Measurements from ENCODE around the gene PRICKLE2.

The PRICKLE2 gene

DNA sequence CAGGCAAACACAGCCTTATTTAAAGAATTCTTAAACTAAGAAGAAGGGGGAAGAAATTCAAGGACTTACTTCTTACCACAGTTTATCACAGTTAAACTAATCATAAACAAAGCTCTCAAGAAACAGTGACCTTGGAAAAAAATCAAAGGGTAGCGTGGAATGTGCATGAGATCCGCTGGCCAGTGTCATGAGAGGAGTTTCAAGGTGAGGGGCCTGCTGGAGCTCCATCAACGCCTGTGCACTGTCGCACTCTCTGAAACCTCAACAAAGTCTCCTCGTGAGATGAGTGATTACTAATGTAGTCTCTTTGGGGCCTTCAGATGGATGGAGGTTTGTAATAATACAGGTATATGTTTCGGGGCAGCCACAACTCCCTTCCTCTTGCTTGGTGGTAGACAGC lies 28.4 kb upstream of the PRICKLE2 start:
- DNase-seq (ENCODE audit: low read depth), result no peak

DNA sequence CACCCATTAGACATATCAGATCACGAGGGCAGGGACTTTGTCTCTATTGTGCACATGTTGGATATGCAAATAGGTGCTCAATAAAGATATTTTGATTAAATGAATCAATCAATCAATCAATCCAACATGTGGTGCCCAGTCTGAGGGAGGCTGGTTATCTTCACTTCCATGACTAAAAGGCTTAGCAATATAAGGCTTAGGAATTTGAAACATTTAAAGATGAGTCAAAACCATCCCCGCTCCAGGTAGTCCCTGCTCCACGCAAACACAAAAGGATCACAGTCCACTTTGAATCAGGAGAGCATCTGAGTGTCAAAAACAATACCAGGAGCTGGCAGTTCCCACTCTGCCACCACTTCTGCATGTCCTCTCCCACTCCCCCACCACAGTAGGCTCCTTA lies 25.8 kb upstream of the PRICKLE2 start:
- no peak for DNase-seq (ENCODE audit: low read depth)

DNA sequence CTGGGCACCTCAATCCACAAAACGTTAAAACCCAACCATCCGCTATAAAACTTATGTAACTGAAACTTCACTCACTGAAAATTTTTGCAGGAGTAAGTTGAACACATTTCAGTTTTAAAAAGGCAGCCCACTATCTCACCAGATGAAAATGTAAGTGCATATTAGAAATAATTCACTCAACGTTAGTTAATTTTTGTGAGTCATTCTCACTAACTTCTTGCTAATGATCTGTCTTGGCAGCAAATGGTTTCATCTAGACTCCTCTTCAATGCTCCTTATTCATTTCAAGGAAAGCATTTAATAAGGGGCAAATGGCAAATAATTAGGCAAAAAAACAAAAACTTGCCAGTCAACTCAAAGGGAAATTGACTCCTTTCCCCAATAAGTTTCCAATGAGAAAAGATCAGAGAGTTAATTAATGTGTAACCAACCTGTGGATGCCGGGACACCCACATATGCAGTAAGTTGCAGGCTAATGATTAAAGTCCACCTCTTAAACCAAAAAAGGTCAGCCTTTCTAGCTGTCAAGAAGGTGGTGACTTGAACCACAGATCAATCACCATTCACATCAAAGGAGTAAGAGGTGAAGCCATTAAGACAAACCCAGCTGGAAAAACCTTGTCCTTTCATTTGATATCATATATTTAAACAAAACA lies 22.9 kb upstream of the PRICKLE2 start:
- no peak for DNase-seq (ENCODE audit: low read depth)

DNA sequence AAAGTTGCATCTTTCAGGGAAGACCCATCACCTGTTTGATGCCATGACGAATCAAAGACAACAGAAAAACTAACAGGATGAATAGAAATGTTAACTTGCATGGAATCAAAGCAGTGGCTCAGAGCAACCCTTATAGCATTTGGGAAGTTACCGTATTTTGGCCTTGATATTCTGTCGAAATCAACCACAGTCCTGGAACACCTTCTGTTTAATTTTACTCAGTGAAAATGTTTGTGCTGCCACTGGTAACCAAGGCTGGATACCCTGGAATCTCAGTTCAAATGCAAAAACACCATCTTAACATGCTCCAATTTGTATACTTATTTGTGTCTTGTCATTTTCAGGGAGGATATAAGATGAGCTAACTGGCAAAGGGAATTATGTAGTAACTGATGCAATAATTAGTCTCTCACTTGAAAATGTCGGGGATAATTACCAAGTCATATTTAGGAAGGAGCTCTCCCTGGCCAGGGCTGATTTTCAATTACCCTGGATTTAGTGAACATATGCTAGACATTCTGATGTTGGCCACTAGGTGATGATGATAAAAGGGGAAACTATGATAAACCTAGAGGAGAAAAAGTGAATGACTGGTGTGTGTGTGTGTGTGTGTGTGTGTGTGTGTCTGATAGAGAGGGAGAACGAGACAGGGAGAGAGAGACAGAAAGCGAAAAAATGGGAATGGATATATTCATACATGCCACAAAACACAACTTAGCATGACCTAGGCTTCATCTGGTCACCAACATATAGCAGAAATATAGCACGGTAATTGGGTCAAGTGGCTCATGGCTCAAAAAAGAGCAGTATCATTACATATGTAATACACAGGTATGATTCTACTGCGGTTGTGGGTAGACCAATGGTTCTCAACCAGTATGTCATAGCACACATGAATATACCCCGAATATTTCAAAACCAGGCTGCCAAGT lies 19.0 kb upstream of the PRICKLE2 start:
- DNase-seq (ENCODE audit: low read depth), result no peak

DNA sequence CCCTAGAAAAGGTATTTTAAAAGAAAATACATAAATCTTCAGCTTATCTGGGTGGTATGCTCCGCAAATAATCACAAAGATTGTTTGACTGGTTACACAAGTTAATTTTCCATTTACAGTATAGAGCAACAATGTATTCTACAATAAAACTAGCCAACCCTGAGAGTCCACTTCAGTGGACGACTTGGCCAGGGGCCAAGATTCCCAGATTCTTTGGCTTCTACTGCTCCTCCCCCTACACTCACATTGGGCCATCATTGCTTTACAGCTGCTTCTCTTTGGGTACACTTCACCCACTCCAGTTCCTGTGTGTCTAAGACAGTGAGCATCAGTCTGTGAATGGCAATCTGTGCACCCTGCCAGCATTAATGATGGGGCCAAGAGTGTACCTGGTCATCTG lies 17.2 kb upstream of the PRICKLE2 start:
- no peak for DNase-seq (ENCODE audit: low read depth)

DNA sequence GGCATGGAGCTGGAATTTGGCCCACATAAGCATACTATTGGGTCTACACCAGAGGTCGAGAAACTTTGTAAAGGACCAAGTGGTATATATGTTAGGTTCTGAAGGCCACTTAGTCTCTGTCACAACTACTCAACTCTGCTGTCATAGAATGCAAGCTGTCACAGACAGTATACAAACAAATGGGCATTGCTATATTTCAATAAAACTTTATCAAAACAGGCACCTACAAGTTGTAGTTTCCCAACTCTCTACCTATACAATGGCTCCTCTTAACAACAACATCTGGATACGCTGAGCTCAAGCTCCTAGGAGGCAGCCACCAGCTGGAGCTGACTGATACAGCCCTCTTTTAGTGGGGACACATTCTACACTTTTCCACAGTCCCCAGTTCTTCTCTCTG lies 15.7 kb upstream of the PRICKLE2 start:
- no peak for DNase-seq (ENCODE audit: low read depth)

DNA sequence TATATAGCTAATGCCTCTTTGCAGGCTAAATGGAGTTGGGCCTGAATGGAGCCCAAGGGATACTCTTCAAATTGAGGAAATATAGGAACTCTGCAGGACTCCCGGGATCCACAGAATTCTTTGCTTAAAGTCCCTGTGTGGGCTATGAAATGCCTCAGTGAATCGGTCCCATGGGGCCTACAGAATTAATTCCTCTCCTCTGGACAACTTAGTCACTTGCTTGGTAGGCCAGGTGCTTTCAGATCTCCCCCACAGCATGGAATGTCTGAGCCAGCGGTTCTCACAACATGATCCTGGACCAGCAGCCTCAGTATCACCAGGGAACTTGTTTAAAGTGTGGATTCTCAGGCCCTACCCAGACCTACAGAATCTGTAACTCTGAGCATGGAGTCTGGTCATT lies 15.1 kb upstream of the PRICKLE2 start:
- no peak for DNase-seq (ENCODE audit: low read depth)

DNA sequence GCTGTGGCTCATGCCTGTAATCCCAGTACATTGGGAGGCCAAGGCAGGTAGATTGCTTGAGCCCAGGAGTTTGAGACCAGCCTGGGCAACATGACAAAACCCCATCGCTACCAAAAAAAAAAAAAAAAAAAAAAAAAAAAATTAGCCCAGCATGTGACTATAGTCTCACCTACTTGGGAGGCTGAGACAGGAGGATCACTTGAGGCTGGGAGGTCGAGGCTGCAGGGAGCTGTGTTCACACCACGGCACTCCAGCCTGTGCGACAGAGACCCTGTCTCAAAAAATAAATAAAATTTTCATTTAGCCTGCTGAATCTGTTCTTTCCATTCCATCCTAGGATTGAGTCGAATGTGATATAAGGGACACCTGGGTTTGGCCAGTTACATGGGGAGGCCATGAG lies 14.6 kb upstream of the PRICKLE2 start:
- DNase-seq (ENCODE audit: low read depth), result no peak

DNA sequence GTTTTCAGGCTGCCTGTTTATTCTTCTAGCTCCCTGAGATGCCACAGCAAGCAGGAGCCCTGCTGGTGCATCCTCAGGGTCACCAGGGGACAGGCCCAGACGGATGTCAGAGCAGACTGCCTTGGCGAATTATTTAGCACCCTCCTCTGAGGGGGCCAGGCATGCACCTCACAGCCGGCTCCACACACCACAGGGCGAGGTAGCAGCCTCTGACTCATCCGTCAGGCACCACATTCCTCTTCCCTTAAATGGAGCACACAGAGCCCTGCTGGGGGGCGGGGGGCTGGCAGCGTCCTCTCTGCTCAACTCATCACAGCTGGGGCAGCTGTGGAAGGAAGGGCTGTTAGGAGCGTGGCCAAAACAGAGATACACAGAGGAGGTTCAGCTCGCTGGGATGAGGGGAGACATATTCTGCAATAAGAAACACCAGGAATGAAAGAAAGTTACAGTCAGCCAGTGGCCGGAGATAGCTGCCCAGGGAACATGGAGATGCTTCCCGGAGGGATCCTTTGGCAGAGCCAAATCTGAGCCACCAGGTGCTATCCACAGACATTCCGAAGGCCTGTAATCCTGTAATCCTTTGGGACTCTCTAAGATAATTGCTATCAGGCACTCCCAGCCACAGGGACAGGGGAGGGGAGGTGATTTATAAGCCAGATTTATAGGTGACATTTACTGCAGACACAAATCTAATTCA lies 13.9 kb upstream of the PRICKLE2 start:
- no peak for DNase-seq (ENCODE audit: low read depth)

DNA sequence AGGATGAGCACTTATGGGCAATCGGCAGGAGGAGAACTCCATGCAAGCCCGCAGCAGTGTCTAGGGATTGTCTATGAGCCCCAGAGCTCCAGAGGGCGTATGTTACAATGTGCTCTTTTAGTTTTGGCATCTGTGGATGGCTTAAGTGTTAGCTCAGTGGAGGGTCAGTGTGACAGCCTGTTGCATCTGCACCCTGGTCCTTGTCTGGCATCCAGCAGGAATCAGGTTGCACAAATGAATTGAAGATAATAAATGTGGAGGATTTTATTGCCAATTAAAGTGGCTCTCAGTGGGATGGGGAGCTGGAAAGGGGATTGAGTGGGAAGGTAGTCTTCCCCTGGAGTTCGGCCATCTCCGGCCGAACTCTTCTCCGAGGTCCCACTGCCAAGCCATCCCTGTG lies 11.8 kb upstream of the PRICKLE2 start:
- DNase-seq (ENCODE audit: low read depth), result no peak

DNA sequence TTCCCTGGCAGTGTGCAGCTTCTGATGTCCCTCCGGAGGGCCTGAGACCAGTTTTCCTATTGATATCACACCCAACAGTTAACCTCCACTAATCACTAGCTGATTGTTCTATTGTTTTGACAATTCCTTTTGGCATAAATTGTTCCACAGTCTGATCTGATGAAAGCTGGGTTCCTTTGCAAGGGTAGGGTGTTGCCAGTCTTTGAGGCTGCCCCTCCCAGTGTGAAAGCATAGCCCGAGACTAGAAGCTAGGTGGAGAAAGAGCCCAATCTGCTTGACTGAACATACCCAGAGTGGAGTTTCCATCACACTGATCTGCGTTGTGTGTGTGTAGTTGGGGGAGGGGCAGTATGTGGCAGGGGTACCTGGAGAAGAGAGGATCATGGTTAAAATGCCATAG lies 10.3 kb upstream of the PRICKLE2 start:
- no peak for DNase-seq (ENCODE audit: low read depth)

DNA sequence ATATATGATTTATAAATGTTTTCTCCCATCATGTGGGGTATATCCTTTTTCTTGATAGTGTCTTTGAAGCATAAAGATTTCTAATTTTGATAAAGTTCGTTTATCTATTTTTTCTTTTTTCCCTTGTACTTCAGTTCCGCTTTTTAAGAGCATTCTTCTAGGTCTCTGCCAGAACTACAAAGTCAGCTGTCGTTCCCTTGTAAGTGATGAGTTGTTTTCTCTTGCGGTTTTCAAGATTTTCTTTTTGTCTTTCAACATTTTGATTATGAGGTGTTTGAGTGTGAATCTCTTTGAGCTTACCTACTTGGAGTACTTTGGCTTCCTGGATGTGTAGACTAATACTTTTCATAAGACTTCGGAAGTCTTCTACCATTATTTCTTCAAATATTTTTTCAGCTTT lies 9.3 kb upstream of the PRICKLE2 start:
- DNase-seq (ENCODE audit: low read depth), result no peak

DNA sequence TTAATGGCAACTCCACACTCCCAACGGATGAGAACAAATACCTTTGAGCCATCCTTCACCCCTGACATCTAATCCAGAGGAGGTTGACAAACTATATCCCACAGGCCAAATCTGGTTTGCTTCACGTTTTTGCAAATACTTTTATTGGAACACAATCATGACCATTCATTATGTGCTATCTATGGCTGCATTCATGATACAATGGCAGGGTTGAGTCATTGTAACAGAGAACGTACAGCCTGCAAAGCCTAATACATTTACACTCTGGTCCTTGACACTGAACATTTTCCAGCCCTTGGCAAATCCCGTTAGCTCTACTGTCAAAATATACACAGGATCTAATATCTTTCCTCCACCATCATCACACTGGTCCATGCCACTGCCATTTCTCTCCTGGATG lies 7.6 kb upstream of the PRICKLE2 start:
- no peak for DNase-seq (ENCODE audit: low read depth)

DNA sequence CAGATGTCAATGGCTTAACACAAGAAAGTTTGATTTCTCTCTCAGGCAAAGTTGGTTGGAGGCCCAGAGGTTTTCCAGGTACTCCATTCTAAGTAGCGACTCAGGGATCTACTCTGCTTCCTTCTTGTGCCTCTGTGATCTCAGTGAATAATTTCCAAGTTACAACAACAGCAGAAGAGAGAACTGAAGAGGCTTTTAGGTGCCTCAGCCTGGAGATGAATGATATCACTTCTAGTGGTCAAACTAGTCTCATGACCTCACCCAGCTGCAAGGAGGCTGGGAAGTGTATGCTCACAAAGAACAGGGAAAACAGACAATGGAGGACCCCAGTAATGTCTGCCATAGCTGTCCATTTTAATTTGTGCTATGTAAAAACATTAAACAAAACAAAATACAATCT lies 4.6 kb upstream of the PRICKLE2 start:
- no peak for DNase-seq (ENCODE audit: low read depth)

DNA sequence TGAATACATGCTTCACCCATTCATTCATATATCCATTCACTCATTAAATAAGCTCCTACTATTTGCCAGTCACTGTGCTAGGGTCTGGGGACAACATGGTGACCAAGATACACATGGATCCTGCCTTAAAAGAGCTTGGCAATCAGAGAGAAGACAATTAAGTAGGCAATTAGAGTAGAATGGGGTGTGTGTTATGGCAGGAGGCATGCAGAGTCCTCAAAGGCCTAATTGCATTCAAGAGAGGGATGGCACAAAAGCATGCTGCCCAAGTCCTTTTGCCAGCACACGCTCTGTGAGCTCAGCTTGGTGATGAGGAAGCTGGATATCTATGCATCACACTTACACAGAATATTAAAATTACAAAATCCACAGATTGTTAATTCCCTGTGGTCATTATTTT lies 2.8 kb upstream of the PRICKLE2 start:
- DNase-seq (ENCODE audit: low read depth), result no peak

DNA sequence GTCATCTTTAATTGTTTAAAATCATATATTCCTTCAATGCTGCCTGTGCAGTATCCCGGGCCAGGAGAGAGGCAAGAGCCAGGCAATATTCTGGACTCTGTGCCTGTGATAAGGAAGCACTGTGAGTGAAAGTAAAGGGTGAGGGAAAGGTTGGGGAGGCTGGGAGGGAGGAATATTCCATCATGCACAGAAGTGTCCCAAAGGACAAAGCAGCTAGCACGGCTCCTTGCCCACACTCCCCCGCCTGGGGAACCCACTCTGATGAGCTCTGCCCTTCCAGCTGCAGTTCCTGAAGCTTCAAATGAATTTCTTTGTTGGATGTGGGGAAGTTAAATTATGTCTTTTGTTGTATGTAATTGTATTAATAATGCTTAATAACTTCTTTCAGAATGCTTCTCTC lies 1.5 kb upstream of the PRICKLE2 start:
- no peak for DNase-seq (ENCODE audit: low read depth)

DNA sequence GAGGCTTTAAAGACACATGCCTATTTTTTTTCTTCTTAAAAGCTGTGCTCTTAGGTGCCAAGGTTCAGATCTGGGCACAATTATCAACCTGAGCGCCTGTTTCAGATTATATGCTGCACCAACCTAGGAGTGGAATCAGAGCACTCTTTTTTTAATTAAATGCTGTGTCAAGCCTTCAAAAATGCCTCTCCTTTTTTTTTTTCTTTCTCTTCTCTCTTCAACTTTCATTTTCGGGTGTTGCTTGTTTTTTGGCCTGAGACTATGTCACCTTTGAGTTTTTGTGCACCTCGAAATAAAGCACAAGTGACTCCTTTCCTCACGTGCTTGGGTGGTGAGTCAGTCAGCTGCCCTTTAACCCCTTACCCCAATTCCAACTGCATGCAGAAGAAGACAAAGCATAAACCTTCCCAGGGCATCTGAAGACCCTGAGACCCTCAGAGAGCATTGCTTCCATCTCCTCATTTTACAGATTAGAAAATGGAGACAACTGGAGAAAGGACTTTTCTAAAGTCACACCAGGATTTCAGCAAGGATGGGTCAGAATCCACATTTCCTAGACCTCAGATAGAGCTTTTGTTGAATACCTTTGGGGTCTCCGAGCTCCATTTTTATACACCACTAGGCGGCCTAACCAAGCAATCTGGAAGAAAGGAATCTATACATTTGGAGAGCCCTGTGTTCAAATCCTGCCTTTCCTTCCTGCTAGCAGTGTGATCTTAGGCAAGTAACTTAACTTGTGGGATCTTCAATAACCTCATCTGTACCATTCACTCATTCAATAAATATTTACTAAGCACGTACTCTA lies 631 bp upstream of the PRICKLE2 start:
- DNase-seq (ENCODE audit: low read depth), result no peak

DNA sequence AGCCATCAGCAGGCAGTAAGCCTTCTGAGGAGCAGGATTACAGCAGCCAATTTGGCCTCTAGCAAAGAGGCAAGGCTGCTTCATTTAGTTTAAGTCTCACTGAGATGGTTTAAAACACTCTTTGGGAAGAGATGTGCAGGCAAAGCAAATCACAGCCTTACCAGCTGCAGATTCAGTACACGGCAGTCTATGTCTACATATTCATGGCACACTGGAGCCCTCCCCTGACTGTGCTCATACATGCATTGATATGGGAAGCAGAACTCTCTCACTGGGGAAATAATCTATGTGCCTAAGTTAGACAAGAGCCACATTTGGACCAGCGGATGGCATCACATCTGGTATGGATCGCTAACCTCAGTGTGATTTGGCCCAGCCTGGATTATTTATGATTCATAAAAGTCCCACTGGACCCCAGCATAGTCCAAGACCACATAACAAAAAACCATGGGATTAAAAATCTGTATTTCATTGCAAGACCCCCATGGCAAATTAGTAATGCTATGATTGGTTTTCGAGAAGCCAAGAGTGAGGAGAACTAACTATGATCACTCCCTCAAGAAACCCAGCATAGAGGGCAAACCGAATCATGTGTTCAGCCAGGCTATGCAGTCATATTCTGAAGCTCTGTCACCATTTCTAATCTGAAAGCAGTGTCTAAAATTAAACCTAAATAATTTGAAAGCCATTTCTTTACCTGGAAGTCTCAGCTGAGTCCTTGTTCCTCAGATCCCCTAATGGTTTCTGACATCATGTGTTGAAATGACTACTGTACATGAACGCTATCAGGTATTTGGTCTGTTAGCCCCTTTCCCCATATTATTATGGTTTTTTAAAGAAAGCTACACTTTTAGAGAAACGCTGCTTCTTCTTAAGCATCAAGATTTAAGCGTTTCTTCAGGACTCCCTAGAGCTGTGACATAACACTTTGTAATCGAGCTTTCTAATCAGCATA lies 1.2 kb downstream of the PRICKLE2 start:
- no peak for DNase-seq (ENCODE audit: low read depth)

DNA sequence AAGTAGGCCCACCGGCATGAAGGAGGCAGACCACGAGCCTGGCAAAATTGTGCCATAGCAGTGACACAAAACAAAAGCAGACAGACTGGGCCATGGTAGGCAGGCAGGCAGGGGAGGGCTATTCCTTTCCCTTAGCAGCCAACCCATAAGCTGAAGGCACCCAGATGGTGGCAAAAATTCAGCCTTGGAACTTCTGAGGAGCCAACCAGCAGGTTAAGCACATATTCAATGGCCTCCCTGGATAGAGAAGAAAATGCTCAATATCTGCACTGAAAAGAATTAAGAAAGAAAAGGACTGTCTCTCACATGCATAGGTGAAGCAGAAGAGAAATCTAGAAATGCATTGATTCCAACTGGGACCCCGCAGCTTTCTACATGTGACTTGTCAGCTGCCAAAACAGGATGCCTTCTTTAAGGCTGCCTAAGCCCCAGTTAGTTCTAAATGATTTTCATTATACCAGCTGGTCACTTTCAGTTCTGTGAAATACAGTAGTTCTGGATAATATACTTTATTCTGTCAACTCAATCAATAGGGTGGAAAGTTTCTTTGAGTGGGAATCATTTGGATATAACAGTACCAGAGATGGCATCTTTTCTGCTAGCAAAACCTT lies 2.7 kb downstream of the PRICKLE2 start:
- no peak for DNase-seq (ENCODE audit: low read depth)

DNA sequence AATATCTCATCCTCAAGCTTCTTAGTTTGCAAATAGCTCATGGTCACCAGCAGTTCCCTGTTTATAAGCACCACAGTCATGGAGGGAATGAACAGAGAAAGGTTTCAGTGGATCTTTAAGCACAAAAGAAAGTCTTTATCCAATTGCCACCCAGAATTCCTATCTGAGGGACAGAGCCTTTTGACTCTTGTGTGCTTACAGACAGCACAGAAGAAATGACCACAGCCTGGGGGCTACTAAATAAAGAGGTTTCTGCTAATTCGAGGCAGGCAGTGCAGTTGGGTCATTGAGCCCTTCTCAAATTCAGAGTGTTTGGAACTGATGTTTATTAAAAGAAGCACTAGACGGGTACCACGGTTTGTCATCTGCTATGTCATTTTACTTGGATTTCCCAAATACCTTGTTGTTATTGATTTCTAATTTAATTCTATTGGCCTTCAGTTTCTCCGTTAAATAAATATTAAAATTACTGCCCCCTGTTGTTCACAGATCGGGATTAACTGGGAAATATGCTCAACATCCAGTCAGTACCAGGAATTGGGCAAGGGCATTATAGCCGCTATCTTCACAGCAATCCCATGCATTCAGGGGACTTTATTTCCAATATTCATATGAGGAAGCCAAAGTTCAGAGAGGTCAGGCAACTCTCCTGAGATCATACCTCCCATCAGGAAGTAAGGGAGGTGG lies 3.6 kb downstream of the PRICKLE2 start:
- DNase-seq (ENCODE audit: low read depth), result no peak

Measured in stimulated activated CD8-positive, alpha-beta memory T cell treated with anti-CD3 and anti-CD28 coated beads, Interleukin-15, amount 100 ng/mL, for 1 hour (primary cell).